22Rv1 (cell line): ENCODE data around the gene PDCD11.
"Not testable (repeated sequence)": the region's sequence is repeated elsewhere in the genome, so short reads cannot be mapped to it uniquely, and the experiment has no call there.

Experiments
- H3K27ac ChIP-seq: fragments of 450-650 bp; 2 replicates; pipeline ENCODE4 v1.5.1; 2017
- ZFX ChIP-seq: fragments of 450-650 bp; IDR thresholded peaks from 2 replicates; pipeline ENCODE4 v1.6.1; 2017; ENCODE audit warnings: antibody characterized with exemption, borderline replicate concordance
- TF ChIP-seq, protein P1 (sequence below): fragments of 450-650 bp; IDR thresholded peaks from 2 replicates; pipeline ENCODE4 v1.5.1; 2017; ENCODE audit warnings: mild to moderate bottlenecking

PDCD11 gene, protein sequence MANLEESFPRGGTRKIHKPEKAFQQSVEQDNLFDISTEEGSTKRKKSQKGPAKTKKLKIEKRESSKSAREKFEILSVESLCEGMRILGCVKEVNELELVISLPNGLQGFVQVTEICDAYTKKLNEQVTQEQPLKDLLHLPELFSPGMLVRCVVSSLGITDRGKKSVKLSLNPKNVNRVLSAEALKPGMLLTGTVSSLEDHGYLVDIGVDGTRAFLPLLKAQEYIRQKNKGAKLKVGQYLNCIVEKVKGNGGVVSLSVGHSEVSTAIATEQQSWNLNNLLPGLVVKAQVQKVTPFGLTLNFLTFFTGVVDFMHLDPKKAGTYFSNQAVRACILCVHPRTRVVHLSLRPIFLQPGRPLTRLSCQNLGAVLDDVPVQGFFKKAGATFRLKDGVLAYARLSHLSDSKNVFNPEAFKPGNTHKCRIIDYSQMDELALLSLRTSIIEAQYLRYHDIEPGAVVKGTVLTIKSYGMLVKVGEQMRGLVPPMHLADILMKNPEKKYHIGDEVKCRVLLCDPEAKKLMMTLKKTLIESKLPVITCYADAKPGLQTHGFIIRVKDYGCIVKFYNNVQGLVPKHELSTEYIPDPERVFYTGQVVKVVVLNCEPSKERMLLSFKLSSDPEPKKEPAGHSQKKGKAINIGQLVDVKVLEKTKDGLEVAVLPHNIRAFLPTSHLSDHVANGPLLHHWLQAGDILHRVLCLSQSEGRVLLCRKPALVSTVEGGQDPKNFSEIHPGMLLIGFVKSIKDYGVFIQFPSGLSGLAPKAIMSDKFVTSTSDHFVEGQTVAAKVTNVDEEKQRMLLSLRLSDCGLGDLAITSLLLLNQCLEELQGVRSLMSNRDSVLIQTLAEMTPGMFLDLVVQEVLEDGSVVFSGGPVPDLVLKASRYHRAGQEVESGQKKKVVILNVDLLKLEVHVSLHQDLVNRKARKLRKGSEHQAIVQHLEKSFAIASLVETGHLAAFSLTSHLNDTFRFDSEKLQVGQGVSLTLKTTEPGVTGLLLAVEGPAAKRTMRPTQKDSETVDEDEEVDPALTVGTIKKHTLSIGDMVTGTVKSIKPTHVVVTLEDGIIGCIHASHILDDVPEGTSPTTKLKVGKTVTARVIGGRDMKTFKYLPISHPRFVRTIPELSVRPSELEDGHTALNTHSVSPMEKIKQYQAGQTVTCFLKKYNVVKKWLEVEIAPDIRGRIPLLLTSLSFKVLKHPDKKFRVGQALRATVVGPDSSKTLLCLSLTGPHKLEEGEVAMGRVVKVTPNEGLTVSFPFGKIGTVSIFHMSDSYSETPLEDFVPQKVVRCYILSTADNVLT (N-terminal part only)

DNA sequence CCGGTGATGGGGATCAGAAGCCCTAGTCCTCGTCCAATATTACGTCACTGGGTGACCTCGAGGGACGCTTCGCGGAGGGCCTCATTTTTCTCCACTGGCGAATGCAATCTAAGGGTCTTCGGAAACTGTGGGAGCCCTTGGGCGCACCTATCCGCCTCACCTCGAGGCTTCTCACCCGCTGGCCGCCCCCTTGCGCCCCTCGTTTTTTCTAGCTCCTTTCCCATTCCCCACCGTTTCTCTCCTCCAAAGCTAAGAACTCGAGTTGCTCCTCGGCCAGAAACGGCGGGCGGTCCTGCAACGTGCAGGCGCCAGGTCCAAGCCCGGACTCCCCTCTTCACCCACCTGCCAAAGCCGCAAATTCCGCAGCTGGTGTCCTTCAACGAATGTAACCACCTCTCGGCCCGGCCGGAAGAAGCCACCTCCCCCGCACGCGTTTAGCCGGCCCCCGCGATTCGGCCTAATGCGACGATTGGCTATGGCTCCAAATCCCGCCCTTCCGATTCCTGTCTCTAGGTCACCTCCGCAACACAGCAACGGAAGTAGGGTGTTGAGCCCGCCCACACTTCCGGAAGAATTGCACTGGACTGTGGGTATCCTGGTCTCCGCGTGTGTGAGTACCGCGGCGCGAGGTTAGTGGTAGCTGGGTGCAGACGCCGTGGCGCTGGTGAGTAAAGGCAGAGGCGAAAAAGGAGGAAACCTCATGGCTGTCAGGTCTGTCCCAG lies at the start of gene PDCD11, which contains the start of gene ATP5MK:
Gene PDCD11, plus strand, starts transcription at position 560 of the 722 bp plus-strand sequence. CDS start 1,801 bp downstream, outside the sequence.
Gene ATP5MK, minus strand, starts transcription at position 409 of the 722 bp plus-strand sequence. CDS start 4,018 bp downstream, outside the sequence.
- H3K27ac ChIP-seq, result peak within 1 kb of the TSS; percentile 73
- TF ChIP-seq, protein P1, sequence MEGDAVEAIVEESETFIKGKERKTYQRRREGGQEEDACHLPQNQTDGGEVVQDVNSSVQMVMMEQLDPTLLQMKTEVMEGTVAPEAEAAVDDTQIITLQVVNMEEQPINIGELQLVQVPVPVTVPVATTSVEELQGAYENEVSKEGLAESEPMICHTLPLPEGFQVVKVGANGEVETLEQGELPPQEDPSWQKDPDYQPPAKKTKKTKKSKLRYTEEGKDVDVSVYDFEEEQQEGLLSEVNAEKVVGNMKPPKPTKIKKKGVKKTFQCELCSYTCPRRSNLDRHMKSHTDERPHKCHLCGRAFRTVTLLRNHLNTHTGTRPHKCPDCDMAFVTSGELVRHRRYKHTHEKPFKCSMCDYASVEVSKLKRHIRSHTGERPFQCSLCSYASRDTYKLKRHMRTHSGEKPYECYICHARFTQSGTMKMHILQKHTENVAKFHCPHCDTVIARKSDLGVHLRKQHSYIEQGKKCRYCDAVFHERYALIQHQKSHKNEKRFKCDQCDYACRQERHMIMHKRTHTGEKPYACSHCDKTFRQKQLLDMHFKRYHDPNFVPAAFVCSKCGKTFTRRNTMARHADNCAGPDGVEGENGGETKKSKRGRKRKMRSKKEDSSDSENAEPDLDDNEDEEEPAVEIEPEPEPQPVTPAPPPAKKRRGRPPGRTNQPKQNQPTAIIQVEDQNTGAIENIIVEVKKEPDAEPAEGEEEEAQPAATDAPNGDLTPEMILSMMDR, result peak; percentile 45
- TF ChIP-seq ZFX, result no peak

DNA sequence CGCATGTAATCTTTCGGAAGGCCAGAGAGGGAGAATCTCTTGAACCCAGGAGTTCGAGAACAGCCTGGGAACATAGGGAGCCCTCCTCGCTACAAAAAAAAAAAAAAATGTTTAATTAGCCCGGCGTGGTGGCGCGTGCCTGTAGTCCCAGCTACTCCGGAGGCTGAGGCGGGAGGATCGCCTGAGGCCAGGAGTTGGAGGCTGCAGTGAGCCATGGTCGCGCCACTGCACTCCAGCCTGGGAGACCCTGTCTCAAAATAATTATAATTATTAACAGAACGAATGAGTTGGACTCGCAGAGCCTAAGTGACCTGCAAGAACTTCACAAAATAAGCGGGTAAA lies 46.3 kb upstream of the PDCD11 start:
- TF ChIP-seq, protein P1, result no peak
- no peak for TF ChIP-seq ZFX
- peak overlapping the region; percentile 76 for H3K27ac ChIP-seq

DNA sequence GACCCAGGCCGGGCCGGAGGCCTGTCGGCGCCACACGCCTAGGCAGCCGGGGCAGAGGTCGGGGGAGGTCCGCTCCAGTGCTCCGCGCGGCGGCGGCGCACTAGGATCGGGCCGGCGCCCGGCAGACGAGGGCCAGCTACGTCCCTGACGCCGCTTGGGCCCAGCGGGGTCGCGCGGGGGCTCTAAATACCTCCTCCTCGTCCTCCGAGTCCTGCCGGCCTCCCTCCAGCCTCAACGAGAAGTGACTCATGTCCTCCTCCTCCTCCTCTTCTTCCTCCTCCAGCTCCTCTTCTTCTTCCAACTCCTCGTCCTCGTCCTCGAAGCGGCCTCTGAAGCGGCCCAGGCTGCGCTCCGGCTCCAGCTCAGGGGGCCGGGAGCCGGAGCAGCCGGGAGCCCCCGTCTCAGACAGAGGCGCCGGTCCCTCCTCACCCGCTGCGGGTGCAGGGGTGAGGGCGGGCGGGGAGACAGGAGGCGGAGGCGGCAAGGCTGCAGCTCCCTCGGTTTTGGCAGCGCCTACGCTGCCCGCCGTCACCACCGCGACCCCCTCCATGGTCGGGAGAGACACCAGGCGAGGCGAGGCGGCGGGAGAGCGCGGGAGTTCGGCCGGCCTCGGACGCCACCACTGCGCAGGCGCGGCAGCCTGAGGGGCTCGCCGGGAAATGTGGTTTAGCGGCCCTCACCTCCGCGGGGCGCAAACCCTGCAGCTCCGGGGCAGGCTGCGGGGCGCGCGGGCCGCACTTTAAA lies 45.7 kb upstream of the PDCD11 start, which contains the start of gene PCGF6:
Gene PCGF6, minus strand, starts transcription at position 624 of the 744 bp plus-strand sequence. Its CDS starts 74 bp downstream, at position 550.
- TF ChIP-seq, protein P1, result no peak
- TF ChIP-seq ZFX, result no peak
- peak within 1 kb of the TSS; percentile 76 for H3K27ac ChIP-seq

DNA sequence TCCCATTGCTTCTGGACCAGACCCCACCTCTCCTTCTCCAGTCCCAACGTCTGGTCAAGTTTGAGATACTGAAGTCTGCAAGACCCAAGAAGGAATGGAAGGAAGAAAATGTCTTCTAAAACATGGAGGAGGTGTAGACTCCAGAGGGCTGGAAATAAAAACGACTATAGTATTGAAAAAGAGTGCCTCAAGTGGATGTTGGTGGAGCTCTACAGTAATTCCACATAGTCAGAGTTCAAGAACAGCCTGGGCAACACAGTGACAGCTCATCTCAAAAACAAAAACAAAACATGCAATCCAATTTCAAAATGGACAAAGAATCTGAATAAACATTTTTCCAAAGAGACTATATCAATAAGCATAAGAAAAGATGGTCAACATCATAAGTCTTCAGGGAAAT lies 43.1 kb upstream of the PDCD11 start:
- H3K27ac ChIP-seq, result no peak overlapping the region
- no peak for TF ChIP-seq ZFX
- TF ChIP-seq, protein P1, result 0 out of 2 replicates have a peak, but pooled peaks have one; percentile 0

DNA sequence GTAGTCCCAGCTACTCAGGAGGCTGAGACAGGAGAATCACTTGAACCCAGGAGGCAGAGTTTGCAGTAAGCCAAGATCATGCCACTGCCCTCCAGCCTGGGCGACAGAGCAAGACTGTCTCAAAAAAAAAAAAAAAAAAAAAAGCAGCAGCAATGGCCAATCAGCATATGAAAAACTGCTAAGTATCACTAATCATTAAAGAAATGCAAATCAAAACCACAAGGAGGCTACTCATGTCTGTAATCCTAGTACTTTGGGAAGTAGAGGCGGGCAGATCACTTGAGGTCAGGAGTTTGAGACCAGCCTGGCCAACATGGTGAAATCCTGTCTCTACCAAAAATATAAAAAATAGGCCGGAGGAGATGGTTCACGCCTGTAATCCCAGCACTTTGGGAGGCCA lies 41.9 kb upstream of the PDCD11 start:
- H3K27ac ChIP-seq, result not testable (repeated sequence)

DNA sequence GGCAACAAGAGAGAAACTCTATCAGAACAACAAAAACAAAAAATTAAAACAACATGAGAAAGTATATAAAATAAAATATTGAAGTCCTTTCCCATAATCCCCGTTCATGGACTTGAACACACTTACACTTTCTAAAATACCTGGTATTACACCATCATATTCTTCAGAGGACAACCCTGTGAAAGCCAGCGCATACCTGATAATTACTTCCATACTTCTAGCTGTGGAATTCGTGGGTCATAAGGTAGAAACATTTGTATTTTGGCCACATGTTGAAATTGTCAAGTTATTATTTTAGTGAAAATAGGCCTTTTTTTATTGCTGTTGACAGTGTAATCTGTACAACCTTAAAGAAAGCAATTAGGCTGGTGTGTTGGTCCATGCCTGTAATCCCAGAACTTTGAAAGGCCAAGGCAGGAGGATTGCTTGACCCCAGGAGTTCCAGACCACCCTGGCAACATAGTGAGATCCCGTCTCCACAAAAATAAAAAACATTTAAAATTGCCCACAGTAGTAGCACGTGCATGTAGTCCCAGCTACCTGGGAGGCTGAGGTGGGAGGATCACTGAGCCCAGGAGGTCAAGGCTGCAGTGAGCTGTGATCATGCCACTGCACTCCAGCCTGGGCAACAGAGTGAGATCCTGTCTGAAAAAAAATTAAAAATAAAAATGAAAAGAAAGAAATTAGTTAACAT lies 40.4 kb upstream of the PDCD11 start:
- no peak overlapping the region for H3K27ac ChIP-seq
- TF ChIP-seq, protein P1, result no peak
- no peak for TF ChIP-seq ZFX

DNA sequence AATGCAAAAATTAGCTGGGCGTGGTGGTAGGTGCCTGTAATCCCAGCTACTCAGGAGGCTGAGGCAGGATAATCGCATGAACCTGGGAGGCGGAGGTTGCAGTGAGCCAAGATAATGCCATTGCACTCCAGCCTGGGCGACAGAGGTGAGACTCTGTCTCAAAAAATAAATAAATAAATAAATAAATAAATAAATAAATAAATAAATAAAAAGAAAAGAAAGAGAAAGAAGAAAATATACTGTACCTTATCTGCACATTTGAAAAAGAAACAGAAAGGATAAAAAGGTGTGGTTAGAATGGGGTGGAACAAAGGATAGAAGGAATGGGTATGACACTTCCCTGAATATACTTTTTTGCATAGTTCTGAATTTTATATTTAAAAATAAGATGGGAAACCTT lies 36.9 kb upstream of the PDCD11 start:
- H3K27ac ChIP-seq, result not testable (repeated sequence)

DNA sequence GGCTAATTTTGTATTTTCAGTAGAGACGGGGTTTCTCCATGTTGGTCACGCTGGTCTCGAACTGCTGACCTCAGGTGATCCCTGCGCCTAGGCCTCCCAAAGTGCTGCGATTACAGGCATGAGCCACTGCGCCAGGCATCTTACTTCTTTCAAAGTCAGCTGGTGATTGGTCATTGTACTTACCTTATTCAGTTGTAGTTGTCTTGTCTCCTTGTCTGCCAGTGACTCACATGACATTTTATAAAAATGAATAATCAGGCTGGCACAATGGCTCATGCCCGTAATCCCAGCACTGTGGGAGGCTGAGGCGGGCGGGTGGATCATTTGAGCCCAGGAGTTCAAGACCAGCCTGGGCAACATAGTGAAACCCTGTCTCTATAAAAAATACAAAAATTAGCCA lies 35.6 kb upstream of the PDCD11 start:
- not testable (repeated sequence) for H3K27ac ChIP-seq
